ENCODE results near the gene PARD3.

DNA sequence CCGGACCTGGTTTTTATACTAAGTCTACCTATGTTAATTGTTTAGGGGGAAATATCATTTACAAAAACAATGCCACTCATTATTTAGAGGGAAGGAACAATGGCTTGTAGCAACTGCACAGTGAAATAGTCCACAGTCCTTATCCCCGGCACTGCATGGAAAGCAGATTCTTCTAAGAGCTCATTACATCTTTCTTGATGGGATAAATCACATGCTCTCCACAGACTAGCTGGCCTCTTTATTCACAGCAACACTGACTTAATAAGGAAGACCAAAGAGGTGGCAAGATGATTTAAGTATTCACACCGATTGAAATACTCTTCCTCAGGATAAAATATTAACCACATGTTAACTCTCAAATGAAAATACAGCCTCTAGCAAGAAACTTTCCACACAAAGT, 349.4 kb downstream of the PARD3 start:
- TF ChIP-seq, protein P1, sequence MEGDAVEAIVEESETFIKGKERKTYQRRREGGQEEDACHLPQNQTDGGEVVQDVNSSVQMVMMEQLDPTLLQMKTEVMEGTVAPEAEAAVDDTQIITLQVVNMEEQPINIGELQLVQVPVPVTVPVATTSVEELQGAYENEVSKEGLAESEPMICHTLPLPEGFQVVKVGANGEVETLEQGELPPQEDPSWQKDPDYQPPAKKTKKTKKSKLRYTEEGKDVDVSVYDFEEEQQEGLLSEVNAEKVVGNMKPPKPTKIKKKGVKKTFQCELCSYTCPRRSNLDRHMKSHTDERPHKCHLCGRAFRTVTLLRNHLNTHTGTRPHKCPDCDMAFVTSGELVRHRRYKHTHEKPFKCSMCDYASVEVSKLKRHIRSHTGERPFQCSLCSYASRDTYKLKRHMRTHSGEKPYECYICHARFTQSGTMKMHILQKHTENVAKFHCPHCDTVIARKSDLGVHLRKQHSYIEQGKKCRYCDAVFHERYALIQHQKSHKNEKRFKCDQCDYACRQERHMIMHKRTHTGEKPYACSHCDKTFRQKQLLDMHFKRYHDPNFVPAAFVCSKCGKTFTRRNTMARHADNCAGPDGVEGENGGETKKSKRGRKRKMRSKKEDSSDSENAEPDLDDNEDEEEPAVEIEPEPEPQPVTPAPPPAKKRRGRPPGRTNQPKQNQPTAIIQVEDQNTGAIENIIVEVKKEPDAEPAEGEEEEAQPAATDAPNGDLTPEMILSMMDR (IDR thresholded peaks at IDR 0.05; ENCODE audit: borderline replicate concordance, extremely low read depth, low read length, poor library complexity, severe bottlenecking) = no peak
- no peak for TF ChIP-seq EZH2 (IDR thresholded peaks at IDR 0.05; ENCODE audit: borderline replicate concordance, low read depth, low read length, severe bottlenecking)
